LNCAP (cell line): Measurements from ENCODE around the gene TGFBI.

Source experiments
- TF ChIP-seq, protein P1 (sequence below): fragments of 450-650 bp; IDR thresholded peaks from 2 replicates; pipeline ENCODE4 v1.5.1; 2017; ENCODE audit warnings: mild to moderate bottlenecking

TGFBI gene

DNA sequence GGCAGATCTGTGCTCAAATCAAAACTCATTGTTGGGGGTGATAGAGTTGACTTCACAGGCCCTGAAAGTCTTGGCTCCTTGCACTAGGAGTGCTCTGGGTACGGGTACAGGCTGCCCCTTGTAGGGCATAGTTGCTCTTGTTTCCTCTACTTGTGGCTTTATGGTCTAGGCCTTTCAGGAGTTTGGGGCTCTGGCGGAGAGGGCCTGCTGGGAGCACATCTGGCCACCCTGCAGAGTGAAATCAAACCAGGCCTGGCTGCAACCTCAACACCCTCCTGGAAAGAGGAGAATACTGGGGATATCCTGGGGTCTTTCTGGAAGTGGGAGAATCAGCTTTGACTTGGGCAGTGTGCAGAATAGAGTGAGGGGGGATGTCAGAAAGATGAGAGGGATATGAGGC, 1.5 kb downstream of the TGFBI start:
- TF ChIP-seq, protein P1, sequence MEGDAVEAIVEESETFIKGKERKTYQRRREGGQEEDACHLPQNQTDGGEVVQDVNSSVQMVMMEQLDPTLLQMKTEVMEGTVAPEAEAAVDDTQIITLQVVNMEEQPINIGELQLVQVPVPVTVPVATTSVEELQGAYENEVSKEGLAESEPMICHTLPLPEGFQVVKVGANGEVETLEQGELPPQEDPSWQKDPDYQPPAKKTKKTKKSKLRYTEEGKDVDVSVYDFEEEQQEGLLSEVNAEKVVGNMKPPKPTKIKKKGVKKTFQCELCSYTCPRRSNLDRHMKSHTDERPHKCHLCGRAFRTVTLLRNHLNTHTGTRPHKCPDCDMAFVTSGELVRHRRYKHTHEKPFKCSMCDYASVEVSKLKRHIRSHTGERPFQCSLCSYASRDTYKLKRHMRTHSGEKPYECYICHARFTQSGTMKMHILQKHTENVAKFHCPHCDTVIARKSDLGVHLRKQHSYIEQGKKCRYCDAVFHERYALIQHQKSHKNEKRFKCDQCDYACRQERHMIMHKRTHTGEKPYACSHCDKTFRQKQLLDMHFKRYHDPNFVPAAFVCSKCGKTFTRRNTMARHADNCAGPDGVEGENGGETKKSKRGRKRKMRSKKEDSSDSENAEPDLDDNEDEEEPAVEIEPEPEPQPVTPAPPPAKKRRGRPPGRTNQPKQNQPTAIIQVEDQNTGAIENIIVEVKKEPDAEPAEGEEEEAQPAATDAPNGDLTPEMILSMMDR, result no peak

DNA sequence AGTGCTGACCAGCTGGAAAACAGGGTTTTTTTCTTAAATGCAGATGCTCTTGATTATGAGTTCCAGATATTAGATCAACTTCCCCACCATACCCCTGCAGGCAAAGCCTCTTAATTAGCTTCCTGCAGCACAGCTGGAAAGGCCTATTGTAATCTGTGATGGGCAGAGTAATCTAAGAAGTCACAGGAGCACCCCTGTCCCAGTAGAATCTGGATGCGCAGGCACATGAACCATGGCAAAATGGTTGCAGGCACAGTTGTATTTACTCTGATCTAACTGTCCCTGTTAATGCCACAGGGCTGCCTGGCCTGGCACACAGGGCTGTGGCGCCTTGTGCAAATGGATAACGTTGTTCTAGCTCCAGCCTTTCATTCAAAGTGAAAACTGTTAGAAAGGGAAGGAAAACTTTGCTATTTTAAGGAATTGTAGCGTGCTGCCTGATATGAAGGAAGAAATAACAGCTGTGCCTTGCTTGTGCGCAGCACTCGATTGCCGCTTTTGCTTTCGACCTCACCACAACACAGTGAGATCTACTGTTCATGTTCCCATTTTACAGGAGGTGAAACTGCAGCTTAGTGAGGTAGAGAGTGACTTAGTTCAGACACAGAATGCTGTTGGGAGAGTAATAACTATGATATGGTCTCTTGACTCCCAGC, 2.3 kb downstream of the TGFBI start:
- TF ChIP-seq, protein P1, result no peak

- TF ChIP-seq, protein P1, result no peak
These were observed 2.9 kb downstream of the TGFBI start for GRCh38 chr5:136031711-136032110.

GRCh38 chr5:136032564-136032963, 3.8 kb downstream of the TGFBI start:
- TF ChIP-seq, protein P1, result no peak

- TF ChIP-seq, protein P1, result no peak
These were observed 4.4 kb downstream of the TGFBI start for GRCh38 chr5:136033234-136033633.

- TF ChIP-seq, protein P1, result no peak
These were observed 5.1 kb downstream of the TGFBI start for GRCh38 chr5:136033848-136034247.

DNA sequence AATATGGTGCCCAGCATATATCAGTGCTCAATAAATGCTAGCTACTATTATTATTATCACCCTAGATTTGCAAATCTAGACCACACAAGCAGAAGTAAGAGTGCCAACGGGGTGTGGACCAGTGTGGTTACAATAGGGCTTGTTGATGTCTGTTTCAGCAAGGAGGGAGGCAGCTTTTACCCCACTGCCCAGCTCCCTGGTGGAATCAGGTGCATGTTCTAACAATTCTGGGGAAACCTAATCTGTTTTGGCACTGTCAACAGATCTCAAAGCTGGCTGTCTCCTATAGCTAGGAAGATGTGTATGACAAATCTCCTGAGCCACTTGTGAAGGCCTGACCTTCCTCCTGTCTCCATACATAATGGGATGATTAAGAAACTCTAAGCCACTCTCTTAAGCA, 5.7 kb downstream of the TGFBI start:
- TF ChIP-seq, protein P1, result no peak

GRCh38 chr5:136034984-136035383, 6.2 kb downstream of the TGFBI start:
- TF ChIP-seq, protein P1, result no peak
